Lung (tissue), 12 donors: ENCODE data around the gene SOX9. TPM values are rescaled to one million over a fixed set of nuclear protein-coding genes. Genes with fewer than 3 reads are reported as not detected.

Source experiments
- ATAC-seq: fragments of 200-7000 bp; cut with Tn5 transposase; one replicate; pipeline ENCODE4 v1.9.1; 2020; ENCODE audit warnings: moderate number of reproducible peaks; ENCODE audit not compliant: insufficient read depth, low FRiP score
- DNase-seq, 3 donors: peaks; one replicate each; pipeline ENCODE4 v3.0.0-alpha.2; 2013 to 2017
- H3K27ac ChIP-seq, 2 donors: one replicate each; pipeline ENCODE4 v1.5.1; 2013; ENCODE audit warnings: mild to moderate bottlenecking in 2 of 2, moderate library complexity in 2 of 2, control low read depth in 1 of 2, inconsistent platforms in 1 of 2, low read depth in 1 of 2, low read length in 1 of 2
- H3K27me3 ChIP-seq, 3 donors: one replicate each; pipeline ENCODE4 v1.5.1; 2013; ENCODE audit warnings: low read length in 2 of 3; ENCODE audit not compliant: control insufficient read depth in 3 of 3, insufficient read depth in 3 of 3
- H3K36me3 ChIP-seq, 4 donors: one replicate each; pipeline ENCODE4 v1.5.1; 2013; ENCODE audit warnings: low read length in 4 of 4, mild to moderate bottlenecking in 1 of 4, moderate library complexity in 1 of 4; ENCODE audit not compliant: control insufficient read depth in 4 of 4, insufficient read depth in 4 of 4
- H3K4me1 ChIP-seq, 5 donors: one replicate each; pipeline ENCODE4 v1.5.1; 2013; ENCODE audit warnings: low read length in 5 of 5, mild to moderate bottlenecking in 2 of 5, moderate library complexity in 1 of 5; ENCODE audit not compliant: control insufficient read depth in 5 of 5, insufficient read depth in 5 of 5
- H3K4me3 ChIP-seq: one replicate; pipeline ENCODE4 v1.5.1; 2013; ENCODE audit warnings: mild to moderate bottlenecking, control low read depth, moderate library complexity
- H3K9ac ChIP-seq, 2 donors: one replicate each; pipeline ENCODE4 v1.5.1; 2013; ENCODE audit warnings: low read length in 2 of 2, control low read depth in 1 of 2; ENCODE audit not compliant: insufficient read depth in 1 of 2
- H3K9me3 ChIP-seq, 4 donors: one replicate each; pipeline ENCODE4 v1.5.1; 2013; ENCODE audit warnings: low read length in 3 of 4, mild to moderate bottlenecking in 1 of 4, moderate library complexity in 1 of 4; ENCODE audit not compliant: control insufficient read depth in 4 of 4, insufficient read depth in 3 of 4
- CTCF ChIP-seq: IDR thresholded peaks from 2 replicates; pipeline ENCODE4 v1.5.1; 2012; ENCODE audit warnings: mild to moderate bottlenecking; ENCODE audit errors: control extremely low read depth, extremely low read depth
- WGBS, 2 donors: extraction: QIAGEN DNeasy Blood & Tissue Kit; methylation state at CpG; one replicate each; pipeline ENCODE4 v1.1.7; 2013; 5-methylcytosine and 5-hydroxymethylcytosine counted together
- polyA plus RNA-seq, 2 donors: library from polyadenylated mRNA; stranded (reverse); fragments of 200-250 nt; gene quantifications; one replicate each; pipeline ENCODE4 v1.2.1, GENCODE V29; 2013
- total RNA-seq, 2 donors: library from RNA; depleted of rRNA in 1 of 2; stranded (reverse); fragments of >200 nt in 1 of 2; gene quantifications; one replicate each; pipeline ENCODE4 v1.2.1, GENCODE V29; 2014 to 2021
- donor health status: control.
- donor health status: control.
- donor health status: Bipolar disorder and iron deficiency.
- donor health status: healthy.
- donor health status: DM: yes; HTN: yes; CAD: no.

SOX9 gene
- total and polyA plus RNA-seq, 4 donors: 2.3 to 19.2 (median 3.8) TPM

GRCh38 chr17:72143245-72143644, 22.4 kb downstream of the SOX9 start:
- H3K27ac ChIP-seq: no peak overlapping the region
- no peak overlapping the region for H3K4me3 ChIP-seq
- no peak for TF ChIP-seq CTCF
- H3K27me3 ChIP-seq: no peaks in the 10 kb centered on the region
- no peaks in the 10 kb centered on the region for H3K36me3 ChIP-seq
- WGBS, 2 donors: 78 to 86% methylated on average over 5 of the region's 5 CpGs
- no peaks in the 10 kb centered on the region for H3K4me1 ChIP-seq
- no peak for ATAC-seq
- no peak overlapping the region for H3K9ac ChIP-seq
- no peaks in the 10 kb centered on the region for H3K9me3 ChIP-seq
- DNase-seq: no peak

GRCh38 chr17:72144101-72144500, 23.3 kb downstream of the SOX9 start:
- Histone ChIP-seq H3K9ac (no peak overlapping the region), H3K4me3 (no peak overlapping the region), H3K4me1 (no peaks in the 10 kb centered on the region), H3K36me3 (no peaks in the 10 kb centered on the region), H3K27me3 (no peaks in the 10 kb centered on the region), H3K27ac (no peak overlapping the region), H3K9me3 (no peaks in the 10 kb centered on the region)
- 74 to 89% methylated on average over 2 of the region's 2 CpGs for WGBS, 2 donors
- TF ChIP-seq CTCF: no peak
- DNase-seq: no peak
- ATAC-seq: no peak

GRCh38 chr17:72145562-72145961, 24.7 kb downstream of the SOX9 start:
- no peaks in the 10 kb centered on the region for H3K27me3 ChIP-seq
- H3K4me1 ChIP-seq: no peaks in the 10 kb centered on the region
- ATAC-seq: no peak
- H3K4me3 ChIP-seq: no peak overlapping the region
- no peaks in the 10 kb centered on the region for H3K9me3 ChIP-seq
- H3K36me3 ChIP-seq: no peaks in the 10 kb centered on the region
- no peak for DNase-seq
- 85 to 91% methylated on average over 3 of the region's 3 CpGs for WGBS, 2 donors
- H3K9ac ChIP-seq: no peak overlapping the region
- no peak for TF ChIP-seq CTCF
- no peak overlapping the region for H3K27ac ChIP-seq

- no peak for TF ChIP-seq CTCF
Measured at GRCh38 chr17:72145962-72146361, 25.1 kb downstream of the SOX9 start.

More at GRCh38 chr17:72145962-72146361, 25.1 kb downstream of the SOX9 start:
- DNase-seq (no peak), ATAC-seq (no peak)
- H3K4me1 ChIP-seq: peaks cover 0 to under 1% (median 0%) of the 10 kb centered on the region in 5 donors
- H3K9ac ChIP-seq: no peak overlapping the region
- H3K27me3 ChIP-seq: no peaks in the 10 kb centered on the region
- no peak overlapping the region for H3K27ac ChIP-seq
- no peak overlapping the region for H3K4me3 ChIP-seq
- H3K9me3 ChIP-seq: no peaks in the 10 kb centered on the region
- H3K36me3 ChIP-seq: no peaks in the 10 kb centered on the region
- WGBS, 2 donors: 87 to 90% methylated on average over 2 of the region's 2 CpGs
